CD8-positive, alpha-beta memory T cell (primary cell): Measurements from ENCODE around the gene TMEM119. TPM values are rescaled to one million over a fixed set of nuclear protein-coding genes. Genes with fewer than 3 reads are reported as not detected.
"Not testable (repeated sequence)": the region's sequence is repeated elsewhere in the genome, so short reads cannot be mapped to it uniquely, and the experiment has no call there.

Source experiments
- CTCF ChIA-PET: fragments of 350-600 bp; sonication (Branson Sonifier 250); formaldehyde crosslinking; loops from one replicate; lab custom pipeline; 2021; ENCODE audit warnings: antibody characterized with exemption; lab: Charles Lee
- POLR2A ChIA-PET: fragments of 350-600 bp; sonication (Branson Sonifier 250); formaldehyde crosslinking; loops from one replicate; lab custom pipeline; 2021; ENCODE audit warnings: antibody characterized with exemption; lab: Charles Lee
- DNase-seq, 5 donors: peaks; one replicate each; pipeline versions ENCODE4 v3.0.0 to v3.0.0-alpha.2; 2020 to 2022; ENCODE audit warnings: mixed read lengths in 1 of 5
- H3K27ac ChIP-seq: one replicate; pipeline ENCODE4 v1.7.0; 2013; ENCODE audit warnings: low read depth, mild to moderate bottlenecking, low read length, moderate library complexity
- H3K27me3 ChIP-seq: 2 replicates; pipeline ENCODE4 v1.7.0; 2013; ENCODE audit warnings: low read length, mild to moderate bottlenecking; ENCODE audit not compliant: insufficient read depth, poor library complexity, severe bottlenecking
- H3K36me3 ChIP-seq: 2 replicates; pipeline ENCODE4 v1.7.0; 2013; ENCODE audit warnings: mild to moderate bottlenecking, low read length, moderate library complexity; ENCODE audit not compliant: insufficient read depth
- H3K4me1 ChIP-seq: 2 replicates; pipeline ENCODE4 v1.7.0; 2013; ENCODE audit warnings: mild to moderate bottlenecking, low read length, moderate library complexity; ENCODE audit not compliant: insufficient read depth
- H3K4me3 ChIP-seq: 2 replicates; pipeline ENCODE4 v1.7.0; 2013; ENCODE audit warnings: mild to moderate bottlenecking, low read length
- H3K9me3 ChIP-seq: 2 replicates; pipeline ENCODE4 v1.7.0; 2013; ENCODE audit warnings: mild to moderate bottlenecking, low read length
- H3K27ac Mint-ChIP-seq, 8 donors: one replicate each; pipeline ENCODE4 v1.8.0; 2020 to 2021; ENCODE audit warnings: mixed read lengths in 8 of 8, mild to moderate bottlenecking in 6 of 8, inconsistent platforms in 3 of 8, moderate library complexity in 3 of 8
- H3K27me3 Mint-ChIP-seq, 2 donors: one replicate each; pipeline ENCODE4 v1.8.0; 2020 to 2021; ENCODE audit warnings: mixed read lengths in 2 of 2, mild to moderate bottlenecking in 1 of 2, moderate library complexity in 1 of 2
- H3K36me3 Mint-ChIP-seq, 3 donors: one replicate each; pipeline ENCODE4 v1.8.0; 2020 to 2021; ENCODE audit warnings: mixed read lengths in 3 of 3, inconsistent platforms in 1 of 3, mild to moderate bottlenecking in 1 of 3
- H3K4me1 Mint-ChIP-seq, 3 donors: one replicate each; pipeline ENCODE4 v1.8.0; 2020 to 2021; ENCODE audit warnings: mixed read lengths in 3 of 3, inconsistent platforms in 1 of 3, mild to moderate bottlenecking in 1 of 3
- H3K4me3 Mint-ChIP-seq, 7 donors: one replicate each; pipeline ENCODE4 v1.8.0; 2020 to 2021; ENCODE audit warnings: mixed read lengths in 7 of 7, mild to moderate bottlenecking in 6 of 7, moderate library complexity in 4 of 7, inconsistent platforms in 2 of 7
- H3K9me3 Mint-ChIP-seq, 5 donors: one replicate each; pipeline ENCODE4 v1.8.0; 2020 to 2022; ENCODE audit warnings: mixed read lengths in 5 of 5, mild to moderate bottlenecking in 3 of 5, moderate library complexity in 2 of 5, inconsistent platforms in 1 of 5
- polyA plus RNA-seq: library from polyadenylated mRNA; unstranded; fragments of 300-500 nt; fragmentation: Illumina TruSeq; gene quantifications from one replicate; pipeline ENCODE4 v1.2.3, GENCODE V29; 2021
- total RNA-seq, 2 experiments: library from RNA; stranded (reverse); gene quantifications; one replicate each; pipeline ENCODE4 v1.2.3, GENCODE V29; 2021

Gene TMEM119
- total and polyA plus RNA-seq, 3 experiments from 2014 or later: 0.66 TPM; not detected in 2

DNA sequence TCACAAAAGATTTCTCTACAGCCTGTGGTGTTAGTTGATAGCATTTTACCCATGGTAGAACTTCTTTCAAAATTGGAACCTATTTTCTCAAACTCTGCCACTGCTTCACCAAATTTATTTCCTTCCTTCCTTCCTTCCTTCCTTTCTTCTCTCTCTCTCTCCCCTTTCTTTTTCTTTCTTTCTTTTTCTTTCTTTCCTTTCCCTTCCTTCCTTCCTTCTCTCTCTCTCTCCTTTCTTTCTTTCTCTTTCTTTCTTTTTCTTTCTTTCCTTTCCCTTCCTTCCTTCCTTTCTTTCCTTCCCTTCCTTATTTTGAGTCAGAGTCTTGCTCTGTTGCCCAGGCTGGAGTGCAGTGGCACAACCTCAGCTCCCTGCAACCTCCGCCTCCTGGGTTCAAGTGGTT is 23.6 kb downstream of the TMEM119 start:
- H3K4me3 ChIP-seq, H3K9me3 Mint-ChIP-seq, DNase-seq, H3K4me3 Mint-ChIP-seq, H3K27me3 ChIP-seq, H3K27ac ChIP-seq, H3K36me3 ChIP-seq, H3K27me3 Mint-ChIP-seq, H3K9me3 ChIP-seq: not testable (repeated sequence)
- H3K4me1 Mint-ChIP-seq: peaks cover 15 to 57% (median 51%) of the 10 kb centered on the region in 3 donors
- ChIA-PET POLR2A (interaction anchor here (0.7 kb wide), 2 partner anchors 224 to 1254 kb away, joined by 3 to 5 read pairs; no protein-coding TSS in a partner anchor), CTCF (interaction anchor here (18.3 kb wide), 1 partner anchor 44 kb away, joined by 206 read pairs; no protein-coding TSS in a partner anchor)
- peak overlapping the region in 3 of 8 donors; percentile 9 to 79 (median 68) for H3K27ac Mint-ChIP-seq
- peaks cover 0 to 11% (median under 1%) of the 10 kb centered on the region in 3 donors for H3K36me3 Mint-ChIP-seq
- H3K4me1 ChIP-seq: peaks cover 33% of the 10 kb centered on the region

DNA sequence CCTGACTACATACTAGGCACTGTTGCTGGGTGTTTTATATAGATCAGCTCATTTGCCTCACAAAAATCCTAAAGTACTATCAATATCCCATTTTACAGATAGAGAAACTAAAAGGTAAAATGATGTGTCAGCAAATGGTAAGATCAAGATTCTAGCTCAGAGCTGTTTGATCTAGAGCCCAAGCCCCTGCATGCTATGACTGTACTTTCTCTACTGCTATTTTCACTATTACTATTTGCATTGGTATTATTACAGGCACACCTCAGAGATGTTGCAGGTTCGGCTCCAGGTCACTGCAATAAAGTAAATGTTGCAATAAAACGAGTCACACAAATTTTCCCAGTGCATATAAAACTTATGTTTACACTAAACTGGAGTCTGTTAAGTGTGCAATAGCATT is 24.6 kb downstream of the TMEM119 start:
- POLR2A ChIA-PET: interaction anchor here (0.6 kb wide), 1 partner anchor 58 kb away, joined by 3 read pairs; no protein-coding TSS in a partner anchor
- DNase-seq: no peak

DNA sequence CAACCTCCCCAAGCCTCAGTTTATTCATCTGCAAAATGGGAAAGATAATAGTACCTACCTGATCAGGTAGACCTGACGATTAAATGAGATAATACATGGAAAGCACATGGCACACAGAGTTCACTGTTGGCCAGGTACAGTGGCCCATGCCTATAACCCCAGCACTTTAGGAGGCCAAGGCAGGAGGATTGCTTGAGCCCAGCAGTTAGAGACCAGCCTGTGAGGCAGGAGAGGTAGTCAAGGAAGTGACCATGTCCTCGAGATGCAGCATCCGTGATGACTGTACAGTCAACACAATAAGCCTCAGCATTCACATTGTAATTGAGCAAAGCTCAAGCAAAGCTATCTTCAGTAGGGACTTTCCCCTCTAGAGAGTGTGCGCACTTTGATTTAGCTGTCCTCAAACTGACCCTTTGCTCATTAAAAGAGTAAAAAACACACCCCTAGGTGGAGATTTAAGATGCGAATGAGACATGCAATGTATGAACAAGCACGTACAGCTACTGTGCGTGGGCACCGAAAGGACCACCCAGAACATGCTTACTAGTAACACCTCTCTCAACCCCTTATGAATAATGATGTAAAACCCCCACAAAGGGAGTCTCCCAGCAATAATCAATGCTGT is 25.6 kb downstream of the TMEM119 start:
- Mint-ChIP-seq H3K36me3 (peaks cover 7 to 31% (median 8%) of the 10 kb centered on the region in 3 donors), H3K27me3 (no peaks in the 10 kb centered on the region), H3K4me1 (peaks cover 25 to 73% (median 64%) of the 10 kb centered on the region in 3 donors), H3K4me3 (no peak overlapping the region), H3K27ac (peak overlapping the region; percentile 2 to 84 (median 47)), H3K9me3 (no peaks in the 10 kb centered on the region)
- H3K36me3 ChIP-seq: peaks cover 14% of the 10 kb centered on the region
- no peak for DNase-seq
- H3K4me3 ChIP-seq: no peak overlapping the region
- peaks cover 53% of the 10 kb centered on the region for H3K4me1 ChIP-seq
- H3K9me3 ChIP-seq: no peaks in the 10 kb centered on the region
- POLR2A ChIA-PET: no interaction called here
- H3K27ac ChIP-seq: no peak overlapping the region
- no peaks in the 10 kb centered on the region for H3K27me3 ChIP-seq
- CTCF ChIA-PET: interaction anchor here (18.3 kb wide), 1 partner anchor 46 kb away, joined by 206 read pairs; no protein-coding TSS in a partner anchor

More for the DNA sequence above, 24.6 kb downstream of the TMEM119 start:
- Mint-ChIP-seq H3K36me3 (peaks cover 4 to 21% (median 8%) of the 10 kb centered on the region in 3 donors), H3K4me3 (no peak overlapping the region), H3K27ac (peak overlapping the region in 1 of 8 donors; percentile 54), H3K9me3 (no peaks in the 10 kb centered on the region), H3K4me1 (peaks cover 22 to 63% (median 54%) of the 10 kb centered on the region in 3 donors), H3K27me3 (no peaks in the 10 kb centered on the region)
- Histone ChIP-seq H3K36me3 (peaks cover 3% of the 10 kb centered on the region), H3K4me3 (no peak overlapping the region), H3K27ac (no peak overlapping the region), H3K27me3 (no peaks in the 10 kb centered on the region), H3K9me3 (no peaks in the 10 kb centered on the region), H3K4me1 (peaks cover 43% of the 10 kb centered on the region)
- CTCF ChIA-PET: interaction anchor here (18.3 kb wide), 1 partner anchor 45 kb away, joined by 206 read pairs; no protein-coding TSS in a partner anchor

DNA sequence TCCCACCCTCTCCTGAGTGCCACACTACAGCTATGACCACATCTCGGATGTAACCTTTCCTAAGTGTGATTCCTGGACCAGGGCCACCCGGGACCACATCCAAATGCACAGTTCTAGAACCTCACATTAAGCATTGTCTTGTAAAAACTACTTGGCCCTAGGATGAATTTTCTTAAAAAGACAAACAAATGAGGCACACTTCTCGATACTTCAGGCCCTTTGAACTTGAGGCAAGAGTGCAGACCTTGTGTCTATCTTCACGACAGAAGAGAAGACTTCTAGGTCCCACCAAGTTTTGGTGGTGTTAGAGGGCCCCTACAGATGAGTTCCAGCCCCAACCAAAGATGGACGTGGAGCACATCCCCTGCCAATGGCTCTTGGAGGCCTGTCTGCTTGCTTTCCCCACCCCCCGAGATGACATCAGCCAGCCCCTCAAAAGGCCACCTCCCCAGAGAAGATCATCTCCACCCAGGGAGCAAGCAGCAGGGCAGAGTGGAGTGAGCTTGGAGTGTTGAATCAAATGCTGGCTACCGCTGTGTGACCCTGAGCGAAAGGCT is 26.2 kb downstream of the TMEM119 start:
- Histone ChIP-seq H3K9me3 (no peaks in the 10 kb centered on the region), H3K4me1 (peaks cover 56% of the 10 kb centered on the region)

DNA sequence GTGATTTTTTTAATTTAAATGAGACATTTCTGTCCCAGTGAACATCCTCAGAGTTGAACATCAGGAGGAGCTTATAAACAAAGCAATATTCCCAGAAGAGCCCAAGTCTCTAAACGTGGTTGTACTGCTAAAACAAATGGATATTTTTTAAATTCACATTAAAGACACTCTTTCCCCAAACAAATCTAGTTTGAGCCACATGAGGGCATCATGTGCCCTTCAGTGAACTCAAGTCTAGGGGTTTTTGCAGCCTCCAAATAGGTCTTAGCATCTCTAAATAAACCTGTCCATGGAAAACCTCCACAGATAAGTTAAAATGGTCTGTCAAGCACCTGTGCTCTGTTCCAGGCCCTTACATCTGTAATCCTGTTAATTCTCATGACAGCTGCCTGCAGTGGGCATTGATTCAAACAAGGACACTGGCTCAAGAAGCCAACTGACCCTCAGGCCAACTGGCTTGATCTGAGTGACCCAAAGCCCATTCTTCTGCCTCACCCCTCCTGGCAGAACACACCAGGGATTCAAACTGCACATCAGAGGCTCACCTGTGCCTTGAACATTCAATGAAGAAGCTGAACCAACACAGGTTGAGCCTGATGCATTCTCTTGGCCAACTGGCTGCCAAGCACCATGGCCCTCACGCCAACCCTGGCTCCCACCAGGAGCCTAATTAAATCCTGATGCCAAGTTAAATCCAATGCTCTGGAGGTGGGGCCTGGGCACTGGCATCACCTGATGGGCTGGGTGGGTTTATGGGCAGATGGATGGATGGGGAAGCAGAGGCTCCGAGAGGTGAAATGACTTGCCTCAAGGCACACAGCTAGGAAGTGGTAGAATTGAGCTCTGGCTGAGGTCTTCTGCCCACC is 26.9 kb downstream of the TMEM119 start:
- Mint-ChIP-seq H3K27me3 (no peaks in the 10 kb centered on the region), H3K36me3 (peaks cover 8 to 44% (median 14%) of the 10 kb centered on the region in 3 donors), H3K9me3 (no peaks in the 10 kb centered on the region), H3K27ac (peak overlapping the region; percentile 61 to 95 (median 86)), H3K4me3 (no peak overlapping the region), H3K4me1 (peaks cover 26 to 86% (median 71%) of the 10 kb centered on the region in 3 donors)
- Histone ChIP-seq H3K27me3 (no peaks in the 10 kb centered on the region), H3K36me3 (peaks cover 27% of the 10 kb centered on the region), H3K4me3 (no peak overlapping the region), H3K4me1 (peaks cover 56% of the 10 kb centered on the region), H3K27ac (no peak overlapping the region), H3K9me3 (no peaks in the 10 kb centered on the region)
- ChIA-PET CTCF (interaction anchor here (0.8 to 18.3 kb wide), 4 partner anchors 9 to 94 kb away, joined by 3 to 206 read pairs (median 8); partner anchors contain the start of gene ISCU), POLR2A (no interaction called here)
- no peak for DNase-seq

More for the DNA sequence above, 26.2 kb downstream of the TMEM119 start:
- Histone ChIP-seq H3K27ac (no peak overlapping the region), H3K4me3 (no peak overlapping the region), H3K27me3 (no peaks in the 10 kb centered on the region), H3K36me3 (peaks cover 20% of the 10 kb centered on the region)
- peak overlapping the region; percentile 5 to 84 (median 46) for H3K27ac Mint-ChIP-seq
- CTCF ChIA-PET: interaction anchor here (1.3 to 18.3 kb wide), 2 partner anchors 10 to 47 kb away, joined by 3 to 206 read pairs; partner anchors contain the start of gene ISCU
- no peaks in the 10 kb centered on the region for H3K27me3 Mint-ChIP-seq
- POLR2A ChIA-PET: no interaction called here
- no peaks in the 10 kb centered on the region for H3K9me3 Mint-ChIP-seq
- peaks cover 8 to 37% (median 10%) of the 10 kb centered on the region in 3 donors for H3K36me3 Mint-ChIP-seq
- H3K4me3 Mint-ChIP-seq: no peak overlapping the region
- peaks cover 24 to 79% (median 67%) of the 10 kb centered on the region in 3 donors for H3K4me1 Mint-ChIP-seq
- DNase-seq: no peak

DNA sequence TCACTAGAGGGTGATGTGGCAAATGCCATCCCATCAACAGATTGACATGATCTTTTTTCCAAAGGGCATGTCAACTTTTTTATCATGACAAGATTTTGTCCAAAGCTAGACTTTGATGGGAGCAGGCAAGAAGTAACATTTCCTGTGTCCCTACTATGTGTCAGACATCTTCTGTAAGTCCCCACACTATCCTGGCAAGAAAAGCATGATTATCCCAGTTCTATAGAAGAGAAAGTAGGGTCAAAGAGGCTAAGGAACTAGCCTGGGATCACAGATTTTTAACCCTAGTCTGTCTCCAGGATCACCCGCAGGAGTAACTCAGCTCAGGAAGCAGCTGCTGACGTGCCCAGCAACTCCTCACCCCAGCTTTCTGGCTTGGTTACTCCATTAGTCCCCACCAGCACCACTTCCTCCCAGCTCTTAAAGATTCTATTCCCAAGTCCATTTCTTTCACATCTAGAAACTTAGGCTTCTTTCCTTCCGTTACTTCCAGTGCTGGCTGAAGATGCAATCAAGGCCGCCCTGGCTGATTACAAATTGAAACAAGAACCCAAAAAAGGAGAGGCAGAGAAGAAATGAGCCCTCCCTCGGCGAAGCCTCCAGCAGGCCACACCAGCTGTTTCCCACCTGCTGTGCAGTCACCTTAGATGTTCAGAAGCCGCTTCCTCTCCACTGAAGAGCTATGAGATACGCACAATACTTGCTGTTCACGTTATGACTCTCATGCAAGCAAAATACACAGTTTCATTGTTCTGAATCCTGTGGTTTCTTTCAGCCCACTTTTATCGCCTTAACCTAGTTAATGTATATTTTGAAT is 29.3 kb downstream of the TMEM119 start:
- peak; percentile 23 to 87 (median 77) for DNase-seq
- POLR2A ChIA-PET: interaction anchor here (0.8 to 1.3 kb wide), 3 partner anchors 49 to 1574 kb away, joined by 3 to 11 read pairs (median 6); partner anchors contain the start of gene SELPLG
- Histone ChIP-seq H3K4me3 (peak overlapping the region; percentile 42), H3K27ac (peak overlapping the region; percentile 35), H3K4me1 (peaks cover 65% of the 10 kb centered on the region), H3K9me3 (no peaks in the 10 kb centered on the region), H3K36me3 (peaks cover 46% of the 10 kb centered on the region), H3K27me3 (no peaks in the 10 kb centered on the region)
- Mint-ChIP-seq H3K27me3 (no peaks in the 10 kb centered on the region), H3K4me1 (peaks cover 34 to 90% (median 70%) of the 10 kb centered on the region in 3 donors), H3K9me3 (no peaks in the 10 kb centered on the region), H3K36me3 (peaks cover 8 to 67% (median 18%) of the 10 kb centered on the region in 3 donors), H3K27ac (peak overlapping the region; percentile 91 to 98 (median 95)), H3K4me3 (peak overlapping the region; percentile 39 to 80 (median 73))
- CTCF ChIA-PET: interaction anchor here (1.0 to 18.3 kb wide), 10 partner anchors 9 to 524 kb away, joined by 3 to 206 read pairs (median 10); partner anchors contain the start of genes ALKBH2 and SELPLG
